ENCODE results near the gene PTCD1. TPM values are rescaled to one million over a fixed set of nuclear protein-coding genes. Genes with fewer than 3 reads are reported as not detected.

PTCD1 gene
- total RNA-seq, 1 experiment from 2014 or later: 15.0 TPM

GRCh38 chr7:99408379-99409191 is 30.0 kb downstream of the PTCD1 start, which contains the start of the genes BUD31 and PDAP1:
Gene BUD31 (plus strand): TSS chr7:99408969. CDS start chr7:99411093, 2,124 bp downstream.
Gene PDAP1 (minus strand): TSS chr7:99408597. CDS start chr7:99408548, 49 bp downstream.
- Histone ChIP-seq H3K9me3 (ENCODE audit: control insufficient read depth, insufficient read depth, low read depth, low read length) (no peaks in the 10 kb centered on the region), H3K27ac (ENCODE audit: low read length) (peak within 1 kb of the TSS; percentile 98), H3K36me3 (ENCODE audit: control insufficient read depth, insufficient read depth, low read length) (peaks cover 28% of the 10 kb centered on the region), H3K4me3 (ENCODE audit: low read depth in 2 of 2, low read length in 2 of 2) (peak within 1 kb of the TSS; percentile 96 to 100), H3K27me3 (ENCODE audit: control insufficient read depth, insufficient read depth, low read length) (no peaks in the 10 kb centered on the region), H3K4me1 (ENCODE audit: control insufficient read depth, insufficient read depth, low read length) (peaks cover 19% of the 10 kb centered on the region)
- in situ Hi-C loops (cut with HindIII; ENCODE audit: low pct_unique_long_range_greater_than_20kb, low sequenced_read_pairs) (no loop called here), intact Hi-C loops (cut with micrococcal nuclease; ENCODE audit: unreplicated experiment) (no loop called here)
- ChIA-PET CTCF (no interaction called here), POLR2A (interaction anchor here (0.5 to 1.5 kb wide), 5 partner anchors 9 to 308 kb away, joined by 3 to 5 read pairs (median 3); no protein-coding TSS in a partner anchor)
- TF ChIP-seq REST (IDR thresholded peaks at IDR 0.05; ENCODE audit: insufficient read depth in 1 of 2, low read depth in 2 of 2, low read length in 1 of 2) (0 out of 4 replicates have a peak, but pooled peaks of 1 of the 2 experiments have one; percentile 10), CTCF (IDR thresholded peaks at IDR 0.05) (no peak), SIN3A (IDR thresholded peaks at IDR 0.05; ENCODE audit: borderline replicate concordance, insufficient read depth, low read depth, low read length) (peak; percentile 82), POLR2AphosphoS5 (IDR thresholded peaks at IDR 0.05; ENCODE audit: low read depth, low read length) (peak; percentile 97)
- no TSS peak for BruUV-seq (replicated peaks)
- ATAC-seq (peak; percentile 94), DNase-seq (ENCODE audit: low read depth, low spot score) (peak; percentile 96)

- BruUV-seq (replicated peaks): no TSS peak
- peak overlapping the region; percentile 96 to 100 for H3K4me3 ChIP-seq (ENCODE audit: low read depth in 2 of 2, low read length in 2 of 2)
- DNase-seq (ENCODE audit: low read depth, low spot score) (no peak), ATAC-seq (peak; percentile 28)
- H3K4me1 ChIP-seq (ENCODE audit: control insufficient read depth, insufficient read depth, low read length): peaks cover 19% of the 10 kb centered on the region
- intact Hi-C loops (cut with micrococcal nuclease; ENCODE audit: unreplicated experiment) (no loop called here), in situ Hi-C loops (cut with HindIII; ENCODE audit: low pct_unique_long_range_greater_than_20kb, low sequenced_read_pairs) (no loop called here)
- TF ChIP-seq TCF7L2 (IDR thresholded peaks at IDR 0.05; ENCODE audit: low read depth, low read length) (no peak), POLR2AphosphoS5 (IDR thresholded peaks at IDR 0.05; ENCODE audit: low read depth, low read length) (no peak), SIN3A (IDR thresholded peaks at IDR 0.05; ENCODE audit: borderline replicate concordance, insufficient read depth, low read depth, low read length) (no peak), CTCF (IDR thresholded peaks at IDR 0.05) (no peak), REST (IDR thresholded peaks at IDR 0.05; ENCODE audit: insufficient read depth in 1 of 2, low read depth in 2 of 2, low read length in 1 of 2) (no peak)
- H3K9me3 ChIP-seq (ENCODE audit: control insufficient read depth, insufficient read depth, low read depth, low read length): no peaks in the 10 kb centered on the region
- H3K36me3 ChIP-seq (ENCODE audit: control insufficient read depth, insufficient read depth, low read length): peaks cover 31% of the 10 kb centered on the region
- ChIA-PET CTCF (no interaction called here), POLR2A (interaction anchor here (0.8 to 1.5 kb wide), 2 partner anchors 8 to 15 kb away, joined by 4 to 5 read pairs; no protein-coding TSS in a partner anchor)
- H3K27ac ChIP-seq (ENCODE audit: low read length): peak overlapping the region; percentile 98
- H3K27me3 ChIP-seq (ENCODE audit: control insufficient read depth, insufficient read depth, low read length): no peaks in the 10 kb centered on the region
Measured at GRCh38 chr7:99407872-99408378, 30.7 kb downstream of the PTCD1 start.

Measured in Panc1 (cell line).